KMS-11 (cell line): ENCODE measurements around the gene FGF22.
"Not testable (repeated sequence)": the region's sequence is repeated elsewhere in the genome, so short reads cannot be mapped to it uniquely, and the experiment has no call there.

Experiments used
- H2AFZ ChIP-seq: fragments of 200-600 bp; sonication (generic); 2 replicates; pipeline ENCODE4 v1.6.1; 2016; ENCODE audit warnings: antibody characterized with exemption, mixed run types, low read depth
- H3K27ac ChIP-seq: fragments of 200-600 bp; sonication (generic); 2 replicates; pipeline ENCODE4 v1.6.1; 2016; ENCODE audit warnings: mild to moderate bottlenecking, mixed run types
- H3K27me3 ChIP-seq: fragments of 200-600 bp; sonication (generic); 2 replicates; pipeline ENCODE4 v1.6.1; 2017; ENCODE audit warnings: mild to moderate bottlenecking, low read depth, mixed run types, moderate library complexity; ENCODE audit not compliant: insufficient read depth
- H3K36me3 ChIP-seq: fragments of 200-600 bp; sonication (generic); 2 replicates; pipeline ENCODE4 v1.6.1; 2017; ENCODE audit warnings: mild to moderate bottlenecking, mixed run types; ENCODE audit not compliant: insufficient read depth
- H3K4me1 ChIP-seq: fragments of 200-600 bp; sonication (generic); 2 replicates; pipeline ENCODE4 v1.6.1; 2016; ENCODE audit warnings: mild to moderate bottlenecking, low read depth, mixed run types; ENCODE audit not compliant: poor library complexity, severe bottlenecking
- H3K4me2 ChIP-seq: fragments of 200-600 bp; sonication (generic); 2 replicates; pipeline ENCODE4 v1.7.0; 2016; ENCODE audit warnings: mild to moderate bottlenecking, mixed run types
- H3K4me3 ChIP-seq: fragments of 200-600 bp; sonication (generic); IDR thresholded peaks from 2 replicates; pipeline ENCODE4 v1.6.1; 2017; ENCODE audit warnings: low read depth, low read length, mixed read lengths; ENCODE audit not compliant: insufficient read depth
- H3K79me2 ChIP-seq: fragments of 200-600 bp; sonication (generic); 2 replicates; pipeline ENCODE4 v1.6.1; 2016; ENCODE audit warnings: low read depth, mixed run types; ENCODE audit not compliant: insufficient read depth
- H3K9ac ChIP-seq: fragments of 200-600 bp; sonication (generic); 2 replicates; pipeline ENCODE4 v1.6.1; 2016; ENCODE audit warnings: mild to moderate bottlenecking, mixed run types
- H4K20me1 ChIP-seq: fragments of 200-600 bp; sonication (generic); 2 replicates; pipeline ENCODE4 v1.6.1; 2016; ENCODE audit warnings: mild to moderate bottlenecking, mixed run types; ENCODE audit not compliant: insufficient read depth
- TF ChIP-seq, protein P1 (sequence below): fragments of 200-600 bp; sonication (generic); conservative IDR thresholded peaks from 2 replicates; pipeline ENCODE4 v1.6.1; 2017; ENCODE audit warnings: low read depth, mild to moderate bottlenecking, antibody characterized with exemption, low read length, moderate library complexity, mixed read lengths

Gene FGF22

DNA sequence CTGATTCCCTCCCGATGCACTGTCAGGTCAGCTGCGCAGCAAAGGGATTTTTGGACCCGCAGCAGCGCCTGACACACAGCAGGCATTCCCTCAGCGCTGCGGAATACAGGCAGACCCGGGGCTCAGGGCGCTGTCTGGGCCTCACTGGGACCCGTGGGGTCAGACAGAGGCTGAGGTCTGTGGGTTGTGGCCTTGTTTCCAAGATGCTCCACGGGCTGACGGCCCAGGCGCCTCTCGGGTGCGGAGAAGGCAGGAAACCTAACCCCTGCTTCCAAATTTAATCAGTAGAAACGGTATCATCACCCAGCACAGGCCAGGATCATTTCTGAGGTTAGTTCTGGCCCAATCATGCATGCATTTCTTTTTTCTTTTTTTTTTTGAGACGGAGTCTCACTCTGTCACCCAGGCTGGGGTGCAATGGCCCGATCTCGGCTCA, 24.0 kb downstream of the FGF22 start:
- Histone ChIP-seq H3K27me3 (peaks cover 19% of the 10 kb centered on the region), H3K27ac (no peak overlapping the region), H3K79me2 (peaks cover 39% of the 10 kb centered on the region), H3K36me3 (no peaks in the 10 kb centered on the region), H3K4me3 (no peak overlapping the region), H2AFZ (peak overlapping the region; percentile 83), H3K9ac (peak overlapping the region; percentile 37; the same call in 1 of the 2 replicates), H3K4me1 (peaks cover 33% of the 10 kb centered on the region), H4K20me1 (peaks cover 13% of the 10 kb centered on the region), H3K4me2 (peak overlapping the region; percentile 86)
- TF ChIP-seq, protein P1, sequence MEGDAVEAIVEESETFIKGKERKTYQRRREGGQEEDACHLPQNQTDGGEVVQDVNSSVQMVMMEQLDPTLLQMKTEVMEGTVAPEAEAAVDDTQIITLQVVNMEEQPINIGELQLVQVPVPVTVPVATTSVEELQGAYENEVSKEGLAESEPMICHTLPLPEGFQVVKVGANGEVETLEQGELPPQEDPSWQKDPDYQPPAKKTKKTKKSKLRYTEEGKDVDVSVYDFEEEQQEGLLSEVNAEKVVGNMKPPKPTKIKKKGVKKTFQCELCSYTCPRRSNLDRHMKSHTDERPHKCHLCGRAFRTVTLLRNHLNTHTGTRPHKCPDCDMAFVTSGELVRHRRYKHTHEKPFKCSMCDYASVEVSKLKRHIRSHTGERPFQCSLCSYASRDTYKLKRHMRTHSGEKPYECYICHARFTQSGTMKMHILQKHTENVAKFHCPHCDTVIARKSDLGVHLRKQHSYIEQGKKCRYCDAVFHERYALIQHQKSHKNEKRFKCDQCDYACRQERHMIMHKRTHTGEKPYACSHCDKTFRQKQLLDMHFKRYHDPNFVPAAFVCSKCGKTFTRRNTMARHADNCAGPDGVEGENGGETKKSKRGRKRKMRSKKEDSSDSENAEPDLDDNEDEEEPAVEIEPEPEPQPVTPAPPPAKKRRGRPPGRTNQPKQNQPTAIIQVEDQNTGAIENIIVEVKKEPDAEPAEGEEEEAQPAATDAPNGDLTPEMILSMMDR = no peak

DNA sequence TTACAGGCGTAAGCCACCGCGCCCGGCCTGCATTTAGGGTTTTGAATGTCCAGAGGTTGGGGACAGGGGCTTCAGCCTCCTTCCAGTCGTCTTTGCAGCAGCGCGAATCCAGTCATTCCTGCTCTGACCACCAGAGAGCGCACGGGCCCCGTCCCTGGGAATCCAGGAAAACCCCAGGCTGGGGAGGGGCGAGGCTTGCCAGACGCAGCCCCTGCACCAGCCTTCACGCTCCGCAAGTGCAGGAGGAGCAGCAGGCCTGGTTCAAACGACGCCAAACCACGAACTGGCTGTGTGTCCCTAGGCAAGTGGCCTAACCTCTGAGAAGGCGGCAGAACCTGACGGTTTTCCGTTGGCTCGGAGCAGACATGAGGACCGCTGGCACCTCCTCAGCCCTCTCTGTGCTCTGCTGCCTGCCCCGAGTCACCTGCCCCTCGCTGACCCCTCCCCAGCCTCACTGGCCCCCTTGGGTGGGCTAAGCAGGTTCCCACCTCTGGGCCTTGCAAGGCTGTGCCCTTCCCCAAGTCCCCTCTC, 25.3 kb downstream of the FGF22 start:
- Histone ChIP-seq H3K4me2 (peak overlapping the region; percentile 39), H3K27me3 (peaks cover 32% of the 10 kb centered on the region), H3K9ac (no peak overlapping the region), H3K36me3 (no peaks in the 10 kb centered on the region), H2AFZ (peak overlapping the region; percentile 34; the same call in 1 of the 2 replicates), H4K20me1 (peaks cover 2% of the 10 kb centered on the region; the same call in 1 of the 2 replicates), H3K27ac (no peak overlapping the region), H3K79me2 (peaks cover 26% of the 10 kb centered on the region), H3K4me1 (peaks cover 20% of the 10 kb centered on the region), H3K4me3 (no peak overlapping the region)
- TF ChIP-seq, protein P1 = peak; percentile 83

DNA sequence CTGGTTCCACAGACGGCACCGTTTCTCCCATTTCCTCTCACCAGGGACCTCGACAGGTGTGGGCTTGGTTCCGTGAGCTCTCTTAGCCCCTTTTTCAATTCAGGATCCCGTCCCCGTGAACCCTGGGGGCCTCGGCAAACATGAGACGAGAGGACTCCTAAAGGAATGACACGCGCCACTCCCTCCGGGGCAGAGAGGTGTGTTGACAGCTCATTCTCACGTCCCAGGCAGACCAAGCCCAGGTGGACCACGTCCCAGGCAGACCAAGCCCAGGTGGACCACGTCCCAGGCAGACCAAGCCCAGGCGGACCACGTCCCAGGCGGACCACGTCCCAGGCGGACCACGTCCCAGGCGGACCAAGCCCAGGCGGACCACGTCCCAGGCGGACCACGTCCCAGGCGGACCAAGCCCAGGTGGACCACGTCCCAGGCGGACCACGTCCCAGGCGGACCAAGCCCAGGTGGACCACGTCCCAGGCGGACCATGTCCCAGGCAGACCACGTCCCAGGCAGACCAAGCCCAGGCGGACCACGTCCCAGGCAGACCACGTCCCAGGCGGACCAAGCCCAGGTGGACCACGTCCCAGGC, 27.4 kb downstream of the FGF22 start:
- not testable (repeated sequence) for H4K20me1 ChIP-seq, H3K4me2 ChIP-seq, H3K79me2 ChIP-seq, H3K9ac ChIP-seq, H2AFZ ChIP-seq, H3K27ac ChIP-seq, H3K36me3 ChIP-seq, H3K4me3 ChIP-seq
- peaks cover 49% of the 10 kb centered on the region for H3K27me3 ChIP-seq
- peaks cover 17% of the 10 kb centered on the region for H3K4me1 ChIP-seq

DNA sequence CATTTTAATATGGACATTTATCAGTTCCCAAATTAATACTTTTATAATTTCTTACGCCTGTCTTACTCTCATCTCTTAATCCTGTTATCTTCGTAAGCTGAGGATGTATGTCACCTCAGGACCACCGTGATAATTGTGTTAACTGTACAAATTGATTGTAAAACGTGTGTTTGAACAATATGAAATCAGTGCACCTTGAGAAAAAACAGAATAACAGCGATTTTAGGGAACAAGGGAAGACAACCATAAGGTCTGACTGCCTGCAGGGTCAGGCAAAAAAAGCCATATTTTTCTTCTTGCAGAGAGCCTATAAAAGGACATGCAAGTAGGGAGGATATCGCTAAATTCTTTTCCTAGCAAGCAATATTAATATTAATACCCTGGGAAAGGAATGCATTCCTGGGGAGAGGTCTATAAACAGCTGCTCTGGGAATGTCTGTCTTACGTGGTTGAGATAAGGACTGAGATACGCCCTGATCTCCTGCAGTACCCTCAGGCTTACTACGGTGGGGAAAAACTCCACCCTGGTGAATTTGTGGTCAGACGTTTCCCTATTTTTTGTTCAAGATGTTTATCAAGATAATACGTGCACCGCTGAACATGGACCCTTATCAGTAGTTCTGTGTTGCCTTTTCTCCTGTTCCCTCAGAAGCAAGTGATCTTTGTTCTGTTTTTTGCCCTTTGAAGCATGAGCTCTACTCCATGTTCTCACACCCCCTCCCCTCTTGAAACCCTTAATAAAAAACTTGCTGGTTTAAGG, 29.2 kb downstream of the FGF22 start:
- not testable (repeated sequence) for H3K4me2 ChIP-seq, H3K79me2 ChIP-seq, H3K36me3 ChIP-seq, H3K27ac ChIP-seq, H3K9ac ChIP-seq, H4K20me1 ChIP-seq, H3K4me3 ChIP-seq, H2AFZ ChIP-seq
- Histone ChIP-seq H3K27me3 (peaks cover 67% of the 10 kb centered on the region), H3K4me1 (peaks cover 12% of the 10 kb centered on the region)

DNA sequence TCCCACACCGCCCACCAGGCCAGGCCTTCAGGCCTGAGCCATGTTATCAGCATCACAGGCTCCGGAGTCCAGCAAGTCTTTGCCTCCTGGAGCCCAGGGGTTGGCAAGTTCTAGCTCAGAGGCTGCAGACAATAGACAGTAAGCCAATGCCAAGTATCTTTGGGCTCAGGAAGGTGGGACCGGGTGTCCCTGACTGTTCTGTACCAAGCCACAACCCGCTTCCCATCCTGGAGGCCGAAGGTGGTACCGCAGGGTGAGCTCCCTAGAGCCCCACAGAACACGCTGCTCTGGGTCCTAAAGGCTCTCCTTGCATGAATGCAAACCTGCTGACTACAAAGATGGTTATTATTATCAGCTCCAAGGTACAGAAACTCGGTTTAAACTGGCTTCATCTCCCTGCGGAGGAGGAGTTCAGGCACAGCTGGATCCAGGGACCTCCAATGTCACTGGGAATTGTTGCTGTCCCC, 31.0 kb downstream of the FGF22 start:
- Histone ChIP-seq H3K79me2 (no peaks in the 10 kb centered on the region), H3K4me1 (no peaks in the 10 kb centered on the region), H3K9ac (no peak overlapping the region), H3K27me3 (peaks cover 84% of the 10 kb centered on the region), H4K20me1 (no peaks in the 10 kb centered on the region), H2AFZ (no peak overlapping the region), H3K36me3 (no peaks in the 10 kb centered on the region), H3K4me3 (no peak overlapping the region), H3K27ac (no peak overlapping the region), H3K4me2 (no peak overlapping the region)
- TF ChIP-seq, protein P1 = no peak
